ENCODE results near the gene SPATA31C1.
"Not testable (repeated sequence)": the region's sequence is repeated elsewhere in the genome, so short reads cannot be mapped to it uniquely, and the experiment has no call there.

SPATA31C1 gene

GRCh38 chr9:87887661-87888480 lies 29.9 kb upstream of the SPATA31C1 start:
- no peak for DNase-seq

- DNase-seq = no peak
Observed at GRCh38 chr9:87888501-87888900, 29.3 kb upstream of the SPATA31C1 start.

GRCh38 chr9:87889065-87889881 lies 28.5 kb upstream of the SPATA31C1 start:
- no peak for DNase-seq

DNA sequence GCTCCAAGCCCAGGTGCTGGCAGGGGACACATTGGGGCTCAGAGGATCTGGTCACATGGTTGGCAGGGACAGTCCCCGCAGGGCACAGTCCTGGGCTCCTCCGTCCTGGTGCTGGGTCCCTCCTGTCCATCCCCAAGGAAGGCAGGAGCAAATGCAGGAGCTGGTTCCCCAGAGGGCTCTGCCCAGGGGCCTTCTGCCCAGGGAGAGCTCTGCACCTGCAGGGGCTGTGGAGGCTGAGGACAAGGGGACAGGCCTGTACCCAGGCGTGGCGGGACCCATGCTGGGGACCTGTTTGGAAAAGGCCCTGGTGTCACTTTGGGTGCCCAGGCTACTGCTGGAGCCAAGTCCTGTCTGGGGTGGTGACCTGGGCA lies 27.9 kb upstream of the SPATA31C1 start:
- no peak for DNase-seq

DNA sequence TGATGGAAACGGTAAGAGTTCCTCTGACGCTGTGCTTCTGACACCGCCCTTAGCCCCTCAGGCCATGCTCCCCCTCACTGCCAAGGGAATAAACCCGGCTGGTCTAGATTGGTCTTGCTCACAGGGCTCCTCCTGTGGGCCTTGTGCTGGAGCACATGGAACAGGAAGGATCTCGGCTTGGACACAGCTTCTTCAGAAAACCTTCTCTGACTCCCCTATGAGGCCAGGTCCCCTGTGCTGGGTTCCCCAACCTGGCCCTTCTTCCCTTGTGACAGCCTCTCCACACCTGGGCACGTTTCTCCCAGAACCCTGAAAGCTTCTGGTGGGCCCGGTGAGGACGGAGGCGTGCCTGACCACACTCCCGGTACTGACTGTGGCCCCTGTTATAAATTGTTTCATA lies 26.9 kb upstream of the SPATA31C1 start:
- DNase-seq = no peak

DNA sequence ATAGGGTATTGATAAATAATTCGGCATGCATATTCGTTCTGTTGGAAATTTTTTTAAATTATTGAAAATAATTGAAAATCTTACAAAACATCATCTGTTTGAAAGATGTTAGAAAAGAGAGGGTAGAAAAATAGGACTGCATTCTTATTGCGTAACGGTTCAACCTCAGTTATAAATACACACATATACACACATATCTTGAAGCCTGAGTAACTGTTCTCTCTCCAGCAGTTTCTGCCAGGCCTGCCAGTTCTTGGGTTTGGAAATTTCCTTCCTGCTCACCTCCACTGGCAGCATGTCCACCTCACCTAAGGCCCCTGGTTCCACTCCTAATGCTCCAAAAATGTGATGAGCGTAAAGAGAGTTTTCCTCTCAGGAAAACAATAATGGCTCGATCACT lies 26.0 kb upstream of the SPATA31C1 start:
- peak; percentile 51 for DNase-seq

DNA sequence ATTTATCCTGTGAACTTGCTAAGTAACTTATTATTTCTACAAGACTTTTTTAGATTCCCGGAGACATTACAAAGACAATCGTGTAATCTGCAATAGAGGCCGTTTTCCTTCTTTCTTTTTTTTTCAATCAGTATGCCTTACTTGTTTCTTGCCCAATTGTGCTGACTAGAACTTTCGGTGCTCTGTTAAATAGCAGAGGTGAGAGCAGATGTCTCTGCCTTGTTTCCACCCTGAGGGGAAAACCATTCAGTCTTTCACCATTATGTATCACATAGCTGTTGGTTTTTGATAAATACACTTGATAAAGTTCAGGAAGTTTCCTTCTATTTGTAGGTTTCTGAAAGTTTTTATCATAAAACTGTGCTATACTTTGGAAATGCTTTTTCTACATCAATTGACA lies 24.8 kb upstream of the SPATA31C1 start:
- no peak for DNase-seq

DNA sequence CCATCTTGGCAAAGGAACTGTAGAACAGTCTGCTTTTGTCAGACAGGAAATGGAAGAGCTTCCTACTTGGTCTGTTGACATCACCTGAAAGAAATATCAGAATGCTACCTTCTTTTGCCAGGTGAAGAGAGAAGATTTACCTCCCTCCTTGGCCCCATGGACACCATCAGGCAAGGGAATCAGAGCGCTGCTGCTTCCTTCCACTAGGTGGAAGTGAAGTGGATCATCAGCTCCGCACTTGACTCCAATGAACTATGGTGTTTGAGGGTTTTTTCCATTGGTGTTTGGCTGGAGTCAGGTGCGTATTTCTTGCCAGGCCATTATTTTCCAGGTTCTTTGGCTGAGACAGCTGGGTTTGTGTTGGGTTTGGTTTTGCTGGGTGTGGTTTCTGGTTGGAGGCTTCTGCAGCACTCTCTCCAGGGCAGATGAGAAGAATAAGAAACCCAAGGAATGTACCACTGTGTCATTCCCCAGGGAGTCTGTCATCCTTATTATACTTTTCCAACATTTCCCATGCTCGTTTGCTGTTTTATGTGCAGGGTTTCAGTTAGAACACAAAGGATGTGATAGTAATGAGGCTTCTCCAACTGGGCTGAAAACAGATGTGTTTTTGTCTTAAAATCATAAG lies 22.6 kb upstream of the SPATA31C1 start:
- no peak for DNase-seq

GRCh38 chr9:87896891-87897290 lies 20.9 kb upstream of the SPATA31C1 start:
- DNase-seq = no peak

DNA sequence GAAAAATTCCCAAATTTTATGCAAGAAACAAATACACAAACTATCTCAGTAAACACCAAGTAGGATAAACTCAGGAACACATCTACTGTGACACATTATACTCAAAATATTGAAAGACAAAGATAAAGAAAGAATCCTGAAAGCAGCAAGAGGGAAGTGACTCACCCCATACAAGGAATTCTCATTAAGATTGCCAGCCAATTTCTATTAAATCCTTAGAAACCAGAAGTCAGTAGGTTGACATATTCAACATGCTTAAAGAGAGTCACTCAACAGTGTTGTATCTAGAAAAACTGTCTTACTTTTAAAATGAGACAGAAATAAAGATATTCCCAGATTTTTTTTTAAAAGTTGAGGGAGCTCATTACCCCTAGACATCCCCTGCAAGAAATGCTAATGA lies 19.6 kb upstream of the SPATA31C1 start:
- DNase-seq = peak; percentile 59

- not testable (repeated sequence) for DNase-seq
Observed at GRCh38 chr9:87902371-87902770, 15.4 kb upstream of the SPATA31C1 start.

DNA sequence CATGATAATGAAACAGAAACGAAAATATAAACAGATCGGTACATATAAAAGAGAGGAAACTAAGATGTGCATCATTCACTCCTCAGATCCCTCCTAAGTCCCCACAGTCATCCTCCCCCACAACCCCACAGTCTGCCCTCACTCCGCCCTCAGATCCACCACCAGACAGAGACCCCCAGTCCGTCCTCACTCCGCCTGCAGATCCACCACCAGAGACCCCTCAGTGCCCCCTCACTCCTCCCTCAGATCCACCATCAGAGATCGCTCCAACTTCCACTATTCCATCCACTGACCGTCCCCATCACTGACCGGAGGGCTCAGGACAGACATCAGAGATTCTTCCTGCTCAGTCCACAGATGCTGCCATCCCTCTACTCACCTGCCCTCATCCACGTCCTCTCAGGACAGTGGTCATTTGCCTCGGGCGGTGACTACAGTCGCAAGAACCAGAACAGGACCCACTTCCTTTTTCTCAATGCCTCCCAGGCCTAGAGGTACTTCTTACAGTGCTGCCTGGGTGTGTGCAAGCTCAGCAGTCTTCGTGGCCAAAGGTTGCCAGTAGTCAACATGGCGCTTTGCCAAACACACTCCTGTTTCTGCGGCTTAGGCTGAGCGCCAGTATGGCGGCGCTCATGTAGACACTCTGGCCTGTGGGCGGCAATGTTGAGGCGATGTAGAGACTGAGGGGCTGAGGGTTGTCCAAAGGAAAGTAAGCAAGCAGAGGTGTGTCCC lies 8.3 kb upstream of the SPATA31C1 start:
- DNase-seq = peak; percentile 81

DNA sequence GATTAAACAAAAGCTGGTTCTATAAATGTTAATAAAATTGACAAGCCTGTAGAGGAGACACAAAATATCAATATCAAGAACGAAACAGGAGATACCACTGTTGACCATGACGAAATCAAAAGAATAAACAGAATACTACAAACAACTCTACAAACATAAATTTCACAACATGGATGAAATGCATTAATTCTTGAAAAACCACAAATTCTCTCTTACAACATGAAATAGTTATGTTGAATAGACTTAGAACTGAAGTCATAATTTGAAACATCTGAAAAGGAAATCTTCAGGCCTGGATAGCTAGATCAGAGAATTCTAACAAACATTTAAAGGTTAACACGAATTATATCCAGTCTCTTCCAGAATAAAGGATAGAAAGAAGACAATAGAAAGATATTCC lies 6.9 kb upstream of the SPATA31C1 start:
- no peak for DNase-seq

DNA sequence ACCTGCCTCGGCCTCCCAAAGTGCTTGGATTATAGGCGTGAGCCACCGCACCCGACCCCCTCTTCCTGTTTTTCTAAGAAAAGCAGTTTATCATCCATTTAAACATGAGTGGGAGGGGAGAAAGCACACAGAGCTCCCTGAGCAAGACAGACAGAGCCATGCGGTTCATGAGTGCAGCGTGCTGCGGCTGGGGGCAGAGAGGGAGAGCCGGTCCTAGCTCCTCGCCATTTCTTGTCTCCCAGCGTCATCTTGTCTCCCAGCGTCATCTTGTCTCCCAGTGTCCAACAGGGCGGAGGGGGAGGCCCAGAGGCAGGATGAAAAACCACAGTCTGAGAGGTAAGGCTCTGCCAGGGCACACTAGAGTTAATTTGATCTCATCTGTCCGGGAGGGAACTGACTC lies 1.3 kb downstream of the SPATA31C1 start:
- not testable (repeated sequence) for DNase-seq

GRCh38 chr9:87921561-87921960 lies 3.8 kb downstream of the SPATA31C1 start:
- not testable (repeated sequence) for DNase-seq

- not testable (repeated sequence) for DNase-seq
Observed at GRCh38 chr9:87923012-87923411, 5.2 kb downstream of the SPATA31C1 start.

DNA sequence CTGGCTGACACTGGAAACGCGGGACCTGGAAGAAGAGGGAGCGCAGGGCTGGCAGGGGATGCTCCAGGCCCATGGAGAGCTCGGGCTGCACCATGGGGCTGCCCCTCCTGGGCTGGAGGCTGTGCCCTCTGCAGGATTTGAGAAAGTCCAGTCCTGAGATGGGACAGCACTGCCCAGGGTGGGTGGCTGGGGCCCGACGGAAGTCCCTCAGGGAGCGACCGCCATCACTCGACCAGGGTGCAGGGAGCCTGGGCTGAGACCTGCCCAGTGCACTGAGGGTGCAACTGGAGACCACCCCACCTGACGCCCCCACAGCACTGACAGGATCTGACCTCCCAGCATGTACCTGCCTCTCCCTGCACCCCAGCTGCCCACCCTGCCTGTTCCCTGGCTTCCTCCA lies 7.1 kb downstream of the SPATA31C1 start:
- DNase-seq = not testable (repeated sequence)

DNA sequence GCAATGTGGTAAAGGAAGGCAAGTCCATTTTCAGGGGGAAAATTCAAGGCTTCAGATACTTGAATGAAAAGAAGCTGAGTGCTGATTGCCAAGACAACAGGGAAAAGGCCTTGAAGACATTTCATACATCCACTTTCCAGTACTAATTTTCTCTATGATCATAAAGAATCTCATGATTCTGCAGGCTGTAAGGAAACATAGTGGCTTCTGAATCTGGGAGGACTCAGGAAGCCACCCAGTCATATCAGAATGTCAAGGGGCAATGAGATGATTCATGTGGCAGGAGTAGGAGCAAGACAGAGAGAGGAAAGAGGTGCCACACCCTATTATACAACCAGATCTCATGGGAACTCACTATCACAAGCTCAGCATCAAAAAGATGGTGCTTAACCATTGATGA lies 11.4 kb downstream of the SPATA31C1 start:
- not testable (repeated sequence) for DNase-seq

- DNase-seq = not testable (repeated sequence)
Observed at GRCh38 chr9:87934444-87934843, 16.7 kb downstream of the SPATA31C1 start.

- not testable (repeated sequence) for DNase-seq
Observed at GRCh38 chr9:87937352-87937751, 19.6 kb downstream of the SPATA31C1 start.

DNA sequence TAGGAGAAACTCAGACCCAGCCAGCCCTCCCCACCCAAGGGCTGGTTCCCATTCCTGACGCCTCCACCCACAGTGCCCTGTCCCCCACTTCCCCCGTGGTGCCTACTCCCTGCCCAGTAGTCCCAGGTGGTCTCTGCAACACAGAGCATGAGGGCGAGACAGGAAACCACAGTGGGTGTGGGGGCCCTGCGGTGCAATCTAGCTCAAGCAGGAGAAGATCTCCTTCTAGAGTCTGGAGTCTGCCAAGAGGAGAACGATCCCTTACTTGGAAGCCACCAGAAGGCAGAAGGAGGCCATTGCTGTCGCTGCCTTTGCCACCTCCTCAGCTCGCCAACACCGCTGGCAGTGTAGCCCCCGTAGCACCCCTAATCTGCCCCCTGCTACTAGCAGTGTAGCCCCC lies 20.2 kb downstream of the SPATA31C1 start:
- DNase-seq = not testable (repeated sequence)

DNA sequence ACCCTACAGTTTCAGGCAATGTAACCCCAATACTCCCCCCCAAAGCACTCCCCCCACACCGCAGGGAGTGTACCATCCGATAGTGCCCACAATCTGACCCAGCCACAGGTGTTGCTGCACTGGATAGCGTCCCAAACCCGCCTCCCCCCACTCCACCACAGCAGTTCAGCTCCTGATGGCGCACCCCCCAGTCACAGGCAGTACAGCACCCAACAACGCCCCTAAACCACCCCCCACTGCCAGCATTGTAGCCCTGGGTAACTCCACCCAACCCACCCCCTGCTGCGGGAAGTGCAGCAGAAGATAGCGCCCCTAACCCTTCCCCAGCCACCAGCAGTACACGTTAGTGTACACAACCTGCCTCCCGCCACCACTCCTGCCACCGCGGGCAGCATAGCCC lies 20.6 kb downstream of the SPATA31C1 start:
- DNase-seq = not testable (repeated sequence)

DNA sequence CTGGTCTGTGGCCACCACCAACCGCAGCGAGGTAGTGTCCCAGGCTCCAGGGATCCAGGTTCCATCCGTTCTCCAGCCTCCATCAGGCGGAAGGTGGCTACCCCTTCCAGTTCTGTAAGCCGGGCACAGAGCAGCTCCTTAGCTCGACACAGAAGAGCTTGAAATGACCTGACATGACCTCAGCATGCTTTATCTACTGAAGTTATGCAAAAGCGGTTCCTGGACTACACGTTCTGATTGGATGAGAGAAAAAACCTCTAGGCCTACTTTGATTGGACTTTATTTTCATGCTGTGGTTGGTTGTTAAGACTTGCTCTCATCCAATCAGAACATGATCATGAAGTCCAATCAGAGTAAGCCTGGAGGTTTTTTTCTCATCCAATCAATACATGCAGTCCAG lies 21.3 kb downstream of the SPATA31C1 start:
- not testable (repeated sequence) for DNase-seq

All from NCI-H226 (cell line).